ENCODE measurements around the gene ITPRIPL2. TPM values are rescaled to one million over a fixed set of nuclear protein-coding genes. Genes with fewer than 3 reads are reported as not detected.

ITPRIPL2 gene
- total and polyA plus RNA-seq, 2 of the 13 experiments (the other 11 are each of a cell fraction or from before 2014, with no cell fraction given): 5.9 to 12.6 TPM

DNA sequence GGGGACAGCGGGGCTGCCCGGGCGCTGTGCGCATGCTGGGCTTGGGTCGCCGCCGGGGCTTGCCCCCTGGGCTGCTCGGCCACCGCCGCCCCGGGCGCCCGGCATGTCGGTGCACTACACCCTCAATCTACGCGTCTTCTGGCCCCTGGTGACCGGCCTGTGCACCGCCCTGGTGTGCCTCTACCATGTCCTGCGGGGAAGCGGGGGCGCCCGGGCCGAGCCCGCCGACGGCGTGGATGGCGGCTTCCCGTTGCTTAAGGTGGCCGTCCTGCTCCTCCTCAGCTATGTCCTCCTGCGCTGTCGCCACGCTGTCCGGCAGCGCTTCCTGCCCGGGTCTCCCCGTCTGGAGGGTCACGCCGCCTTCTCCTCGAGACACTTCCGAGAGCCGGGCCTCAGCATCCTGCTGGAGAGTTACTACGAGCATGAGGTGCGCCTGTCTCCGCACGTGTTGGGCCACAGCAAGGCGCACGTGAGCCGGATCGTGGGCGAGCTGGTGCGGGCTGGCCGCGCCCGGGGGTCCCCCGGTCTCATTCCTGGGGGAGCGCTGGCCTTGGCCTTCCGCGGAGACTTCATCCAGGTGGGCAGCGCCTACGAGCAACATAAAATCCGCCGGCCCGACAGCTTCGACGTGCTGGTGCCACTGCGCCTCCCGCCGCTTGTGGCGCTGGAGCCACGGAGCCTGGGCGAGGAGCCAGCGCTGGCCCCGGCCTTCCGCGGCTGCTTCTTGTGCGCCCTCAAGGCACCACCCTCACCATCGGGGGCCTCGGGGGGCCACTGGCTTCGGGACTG is 789 bp downstream of the ITPRIPL2 start (continued):
- TF ChIP-seq YEATS2 (CRISPR knock-in tag; IDR thresholded peaks at IDR 0.05; ENCODE audit: borderline replicate concordance): no peak; the same call in 1 of the 2 replicates
- TF ChIP-seq TRIM24 (CRISPR knock-in tag; IDR thresholded peaks at IDR 0.05): no peak
- TF ChIP-seq RXRA (CRISPR knock-in tag; IDR thresholded peaks at IDR 0.05): peak; percentile 47; the same call in 1 of the 2 replicates
- TF ChIP-seq MIXL1 (CRISPR knock-in tag; IDR thresholded peaks at IDR 0.05): no peak
- TF ChIP-seq, protein P1, sequence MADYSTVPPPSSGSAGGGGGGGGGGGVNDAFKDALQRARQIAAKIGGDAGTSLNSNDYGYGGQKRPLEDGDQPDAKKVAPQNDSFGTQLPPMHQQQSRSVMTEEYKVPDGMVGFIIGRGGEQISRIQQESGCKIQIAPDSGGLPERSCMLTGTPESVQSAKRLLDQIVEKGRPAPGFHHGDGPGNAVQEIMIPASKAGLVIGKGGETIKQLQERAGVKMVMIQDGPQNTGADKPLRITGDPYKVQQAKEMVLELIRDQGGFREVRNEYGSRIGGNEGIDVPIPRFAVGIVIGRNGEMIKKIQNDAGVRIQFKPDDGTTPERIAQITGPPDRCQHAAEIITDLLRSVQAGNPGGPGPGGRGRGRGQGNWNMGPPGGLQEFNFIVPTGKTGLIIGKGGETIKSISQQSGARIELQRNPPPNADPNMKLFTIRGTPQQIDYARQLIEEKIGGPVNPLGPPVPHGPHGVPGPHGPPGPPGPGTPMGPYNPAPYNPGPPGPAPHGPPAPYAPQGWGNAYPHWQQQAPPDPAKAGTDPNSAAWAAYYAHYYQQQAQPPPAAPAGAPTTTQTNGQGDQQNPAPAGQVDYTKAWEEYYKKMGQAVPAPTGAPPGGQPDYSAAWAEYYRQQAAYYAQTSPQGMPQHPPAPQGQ (CRISPR knock-in tag; IDR thresholded peaks at IDR 0.05; ENCODE audit: borderline replicate concordance): 0 out of 2 replicates have a peak, but pooled peaks have one; percentile 28
- 0 out of 2 replicates have a peak, but pooled peaks have one; percentile 65 for TF ChIP-seq MAFG (CRISPR knock-in tag; IDR thresholded peaks at IDR 0.05)
- TF ChIP-seq ZBTB1 (CRISPR knock-in tag; IDR thresholded peaks at IDR 0.05; ENCODE audit: borderline replicate concordance): no peak; the same call in 1 of the 2 replicates
- TF ChIP-seq MLX (CRISPR knock-in tag; IDR thresholded peaks at IDR 0.05): no peak
- TF ChIP-seq ZNF547 (CRISPR knock-in tag; IDR thresholded peaks at IDR 0.05): peak; percentile 84
- TF ChIP-seq KDM4B (CRISPR knock-in tag; IDR thresholded peaks at IDR 0.05): peak; percentile 83
- TF ChIP-seq SP140L (CRISPR knock-in tag; IDR thresholded peaks at IDR 0.05; ENCODE audit: borderline replicate concordance): no peak
- TF ChIP-seq SRY (CRISPR knock-in tag; IDR thresholded peaks at IDR 0.05): peak; percentile 68; the same call in 1 of the 2 replicates
- peak; percentile 36 for TF ChIP-seq PTBP1 (IDR thresholded peaks at IDR 0.05; ENCODE audit: low read depth, low read length, poor library complexity, severe bottlenecking)
- no peak for TF ChIP-seq DMAP1 (CRISPR knock-in tag; IDR thresholded peaks at IDR 0.05)
- no peak for TF ChIP-seq ZSCAN30 (CRISPR knock-in tag; IDR thresholded peaks at IDR 0.05)
- no peak for TF ChIP-seq SRSF9 (IDR thresholded peaks at IDR 0.05; ENCODE audit: borderline replicate concordance, insufficient read depth, low read depth, low read length, poor library complexity, severe bottlenecking)
- peak; percentile 54 for TF ChIP-seq HES4 (CRISPR knock-in tag; IDR thresholded peaks at IDR 0.05; ENCODE audit: borderline replicate concordance)
- TF ChIP-seq PCBP2 (optimal IDR thresholded peaks at IDR 0.05; ENCODE audit: low read depth, low read length, poor library complexity, severe bottlenecking): no peak
- TF ChIP-seq ZNF276 (CRISPR knock-in tag; IDR thresholded peaks at IDR 0.05; ENCODE audit: low read depth): no peak
- no peak for TF ChIP-seq ZNF713 (CRISPR knock-in tag; IDR thresholded peaks at IDR 0.05)
- no peak for TF ChIP-seq ZNF619 (CRISPR knock-in tag; IDR thresholded peaks at IDR 0.05)
- TF ChIP-seq FOXK2 (IDR thresholded peaks at IDR 0.05): no peak
- no peak for TF ChIP-seq MAZ (IDR thresholded peaks at IDR 0.05; ENCODE audit: borderline replicate concordance, low read depth, low read length)
- TF ChIP-seq MAZ (CRISPR knock-in tag; IDR thresholded peaks at IDR 0.05; ENCODE audit: low read depth): no peak
- TF ChIP-seq KDM3A (CRISPR knock-in tag; IDR thresholded peaks at IDR 0.05; ENCODE audit: low read depth): 0 out of 2 replicates have a peak, but pooled peaks have one; percentile 47
- TF ChIP-seq ZNF747 (CRISPR knock-in tag; IDR thresholded peaks at IDR 0.05; ENCODE audit: borderline replicate concordance): no peak
- no peak for TF ChIP-seq JUNB (CRISPR knock-in tag; IDR thresholded peaks at IDR 0.05; ENCODE audit: borderline replicate concordance)
- TF ChIP-seq ZEB1 (IDR thresholded peaks at IDR 0.05; ENCODE audit: insufficient replicate concordance, low read depth): no peak

All from HepG2 (cell line).